ENCODE results near the gene MARF1. TPM values are rescaled to one million over a fixed set of nuclear protein-coding genes. Genes with fewer than 3 reads are reported as not detected.

Gene MARF1
- polyA plus RNA-seq, 3 donors = 5.7 to 39.9 (median 9.8) TPM

GRCh38 chr16:15635926-15636325, 7.0 kb downstream of the MARF1 start:
- Mint-ChIP-seq H3K27me3 (ENCODE audit: low read depth in 3 of 3) (no peaks in the 10 kb centered on the region), H3K4me3 (no peak overlapping the region), H3K36me3 (peaks cover 77 to 89% of the 10 kb centered on the region in 2 donors), H3K27ac (peak overlapping the region in 4 of 7 donors; percentile 27 to 82 (median 40)), H3K4me1 (peaks cover 12% of the 10 kb centered on the region), H3K9me3 (no peaks in the 10 kb centered on the region)
- DNase-seq = no peak
- H3K27ac ChIP-seq (ENCODE audit: low read depth in 1 of 2, low read length in 2 of 2) = peak overlapping the region in 1 of 2 donors; percentile 65
- H3K4me3 ChIP-seq (replicated peaks in 1 of 3; ENCODE audit: low read depth in 2 of 3, low read length in 3 of 3) = no peak overlapping the region
- peaks cover 62% of the 10 kb centered on the region for H4K20me1 ChIP-seq (ENCODE audit: insufficient read depth, low read length)
- H3K36me3 ChIP-seq (replicated peaks in 1 of 2; ENCODE audit: control insufficient read depth in 1 of 2, insufficient read depth in 2 of 2, low read length in 2 of 2) = peaks cover 79 to 84% of the 10 kb centered on the region in 2 donors
- H3K27me3 ChIP-seq (ENCODE audit: control insufficient read depth in 2 of 2, insufficient read depth in 2 of 2, low read length in 2 of 2) = no peaks in the 10 kb centered on the region
- H3K4me1 ChIP-seq (ENCODE audit: control insufficient read depth in 1 of 2, insufficient read depth in 2 of 2, low read length in 2 of 2) = peaks cover 0 to 11% of the 10 kb centered on the region in 2 donors
- H3K79me2 ChIP-seq (ENCODE audit: insufficient read depth, low read length) = peaks cover 62% of the 10 kb centered on the region
- 100% methylated on average over 2 of the region's 9 CpGs for WGBS (ENCODE audit: insufficient coverage)
- no peak overlapping the region for H2AFZ ChIP-seq (ENCODE audit: insufficient read depth, low read depth, low read length, poor library complexity, severe bottlenecking)
- H3K4me2 ChIP-seq (replicated peaks; ENCODE audit: extremely low read depth, low read length, poor library complexity, severe bottlenecking) = no peak overlapping the region
- TF ChIP-seq, protein P1, sequence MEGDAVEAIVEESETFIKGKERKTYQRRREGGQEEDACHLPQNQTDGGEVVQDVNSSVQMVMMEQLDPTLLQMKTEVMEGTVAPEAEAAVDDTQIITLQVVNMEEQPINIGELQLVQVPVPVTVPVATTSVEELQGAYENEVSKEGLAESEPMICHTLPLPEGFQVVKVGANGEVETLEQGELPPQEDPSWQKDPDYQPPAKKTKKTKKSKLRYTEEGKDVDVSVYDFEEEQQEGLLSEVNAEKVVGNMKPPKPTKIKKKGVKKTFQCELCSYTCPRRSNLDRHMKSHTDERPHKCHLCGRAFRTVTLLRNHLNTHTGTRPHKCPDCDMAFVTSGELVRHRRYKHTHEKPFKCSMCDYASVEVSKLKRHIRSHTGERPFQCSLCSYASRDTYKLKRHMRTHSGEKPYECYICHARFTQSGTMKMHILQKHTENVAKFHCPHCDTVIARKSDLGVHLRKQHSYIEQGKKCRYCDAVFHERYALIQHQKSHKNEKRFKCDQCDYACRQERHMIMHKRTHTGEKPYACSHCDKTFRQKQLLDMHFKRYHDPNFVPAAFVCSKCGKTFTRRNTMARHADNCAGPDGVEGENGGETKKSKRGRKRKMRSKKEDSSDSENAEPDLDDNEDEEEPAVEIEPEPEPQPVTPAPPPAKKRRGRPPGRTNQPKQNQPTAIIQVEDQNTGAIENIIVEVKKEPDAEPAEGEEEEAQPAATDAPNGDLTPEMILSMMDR (IDR thresholded peaks at IDR 0.05) = no peak
- H3K9ac ChIP-seq (ENCODE audit: insufficient read depth, low read length, poor library complexity, severe bottlenecking) = no peak overlapping the region
- intact Hi-C loops (cut with micrococcal nuclease) = loop anchor here in 1 of 2 donors (10.0 kb wide), 1 partner anchor 59 kb away; no protein-coding TSS in a partner anchor
- H3K9me3 ChIP-seq (replicated peaks in 1 of 2; ENCODE audit: control insufficient read depth in 1 of 2, insufficient read depth in 1 of 2, low read length in 2 of 2) = no peaks in the 10 kb centered on the region

DNA sequence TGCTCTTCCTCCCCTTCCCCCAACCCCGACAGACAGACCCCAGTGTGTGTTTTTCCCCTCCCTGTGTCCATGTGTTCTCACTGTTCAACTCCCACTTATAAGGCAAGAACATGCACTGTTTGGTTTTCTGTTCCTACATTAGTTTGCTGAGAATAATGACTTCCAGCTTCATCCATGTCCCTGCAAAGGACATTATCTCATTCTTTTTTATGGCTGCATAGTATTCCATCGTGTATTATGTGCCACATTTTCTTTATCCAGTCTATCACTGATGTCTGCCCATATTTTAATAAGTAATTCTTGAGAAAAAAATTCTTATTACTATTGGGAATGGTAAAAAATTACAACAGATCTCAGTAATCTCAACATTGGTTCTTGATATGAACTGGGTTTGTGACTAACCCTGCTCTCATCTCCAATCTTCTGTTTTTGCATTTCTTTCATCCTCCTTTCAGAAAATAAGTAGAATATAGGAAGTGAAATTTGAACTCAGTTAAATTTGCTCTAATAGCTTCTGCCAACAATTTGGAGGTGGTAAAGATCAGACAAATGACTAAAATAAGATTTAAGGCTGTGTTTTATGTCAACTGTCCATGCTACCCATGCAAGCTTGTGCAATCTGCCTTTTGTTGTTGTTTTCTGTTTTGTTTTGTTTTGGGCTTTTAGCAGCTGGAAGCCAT, 11.1 kb downstream of the MARF1 start:
- no CpG with 5 or more reads among the region's 2 CpGs for WGBS (ENCODE audit: insufficient coverage)
- no peaks in the 10 kb centered on the region for H3K27me3 Mint-ChIP-seq (ENCODE audit: low read depth in 3 of 3)
- H3K4me1 Mint-ChIP-seq = peaks cover 7% of the 10 kb centered on the region
- Histone ChIP-seq H3K79me2 (ENCODE audit: insufficient read depth, low read length) (peaks cover 31% of the 10 kb centered on the region), H3K4me1 (ENCODE audit: control insufficient read depth in 1 of 2, insufficient read depth in 2 of 2, low read length in 2 of 2) (peaks cover 0 to 9% of the 10 kb centered on the region in 2 donors), H3K27me3 (ENCODE audit: control insufficient read depth in 2 of 2, insufficient read depth in 2 of 2, low read length in 2 of 2) (no peaks in the 10 kb centered on the region), H3K36me3 (replicated peaks in 1 of 2; ENCODE audit: control insufficient read depth in 1 of 2, insufficient read depth in 2 of 2, low read length in 2 of 2) (peaks cover 85 to 100% of the 10 kb centered on the region in 2 donors), H2AFZ (ENCODE audit: insufficient read depth, low read depth, low read length, poor library complexity, severe bottlenecking) (no peak overlapping the region), H3K27ac (ENCODE audit: low read depth in 1 of 2, low read length in 2 of 2) (peak overlapping the region in 1 of 2 donors; percentile 42), H3K9ac (ENCODE audit: insufficient read depth, low read length, poor library complexity, severe bottlenecking) (no peak overlapping the region), H4K20me1 (ENCODE audit: insufficient read depth, low read length) (peaks cover 45% of the 10 kb centered on the region), H3K9me3 (replicated peaks in 1 of 2; ENCODE audit: control insufficient read depth in 1 of 2, insufficient read depth in 1 of 2, low read length in 2 of 2) (no peaks in the 10 kb centered on the region), H3K4me2 (replicated peaks; ENCODE audit: extremely low read depth, low read length, poor library complexity, severe bottlenecking) (no peak overlapping the region), H3K4me3 (replicated peaks in 1 of 3; ENCODE audit: low read depth in 2 of 3, low read length in 3 of 3) (no peak overlapping the region)
- TF ChIP-seq, protein P1 (IDR thresholded peaks at IDR 0.05) = no peak
- intact Hi-C loops (cut with micrococcal nuclease) = loop anchor here in 1 of 2 donors (10.0 kb wide), 1 partner anchor 63 kb away; no protein-coding TSS in a partner anchor
- no peak for DNase-seq
- H3K36me3 Mint-ChIP-seq = peaks cover 79 to 99% of the 10 kb centered on the region in 2 donors
- H3K27ac Mint-ChIP-seq = peak overlapping the region in 1 of 7 donors; percentile 57
- no peak overlapping the region for H3K4me3 Mint-ChIP-seq
- H3K9me3 Mint-ChIP-seq = no peaks in the 10 kb centered on the region
